Amniotic stem cell (primary cell): ENCODE data around the gene CDC5L.

Experiments used
- DNase-seq: peaks from one replicate; lab custom pipeline; 2025; lab: John Stamatoyannopoulos, UW

The CDC5L gene

GRCh38 chr6:44373787-44374186 is 13.7 kb upstream of the CDC5L start:
- no peak for DNase-seq

- no peak for DNase-seq
Measured at GRCh38 chr6:44375071-44375470, 12.4 kb upstream of the CDC5L start.

GRCh38 chr6:44377484-44377883 is 10.0 kb upstream of the CDC5L start:
- DNase-seq, result no peak

GRCh38 chr6:44377971-44378370 is 9.5 kb upstream of the CDC5L start:
- DNase-seq, result no peak

- no peak for DNase-seq
Measured at GRCh38 chr6:44381739-44382138, 5.8 kb upstream of the CDC5L start.

GRCh38 chr6:44386364-44386928 is 1.1 kb upstream of the CDC5L start:
- no peak for DNase-seq

- no peak for DNase-seq
Measured at GRCh38 chr6:44386929-44387345, 569 bp upstream of the CDC5L start.

GRCh38 chr6:44388135-44388487 is 605 bp downstream of the CDC5L start:
- no peak for DNase-seq

- no peak for DNase-seq
Measured at GRCh38 chr6:44388887-44389286, 1.4 kb downstream of the CDC5L start.

GRCh38 chr6:44390158-44390683 is 2.7 kb downstream of the CDC5L start:
- DNase-seq, result no peak

GRCh38 chr6:44395501-44395900 is 8.0 kb downstream of the CDC5L start:
- no peak for DNase-seq

GRCh38 chr6:44396968-44397367 is 9.5 kb downstream of the CDC5L start:
- no peak for DNase-seq

GRCh38 chr6:44397424-44398164 is 10.1 kb downstream of the CDC5L start:
- DNase-seq, result no peak

GRCh38 chr6:44399991-44400390 is 12.5 kb downstream of the CDC5L start:
- no peak for DNase-seq

GRCh38 chr6:44400572-44400971 is 13.1 kb downstream of the CDC5L start:
- no peak for DNase-seq

GRCh38 chr6:44401138-44401537 is 13.6 kb downstream of the CDC5L start:
- DNase-seq, result no peak

- no peak for DNase-seq
Measured at GRCh38 chr6:44404022-44404714, 16.7 kb downstream of the CDC5L start.

GRCh38 chr6:44404715-44405099 is 17.2 kb downstream of the CDC5L start:
- no peak for DNase-seq

GRCh38 chr6:44407951-44408670 is 20.6 kb downstream of the CDC5L start:
- no peak for DNase-seq

GRCh38 chr6:44409207-44409794 is 21.8 kb downstream of the CDC5L start:
- no peak for DNase-seq

GRCh38 chr6:44410363-44410762 is 22.9 kb downstream of the CDC5L start:
- no peak for DNase-seq

- no peak for DNase-seq
Measured at GRCh38 chr6:44411141-44411540, 23.6 kb downstream of the CDC5L start.
